ENCODE results near the gene MAP3K2. TPM values are rescaled to one million over a fixed set of nuclear protein-coding genes. Genes with fewer than 3 reads are reported as not detected.
A peak's percentile ranks its signal among the peaks of the same experiment; 100 is the strongest.

MAP3K2 gene
- total and polyA plus RNA-seq, 2 of the 4 experiments (the other 2 are of a cell fraction): 6.2 to 30.8 TPM

- ChIA-PET CTCF (interaction anchor here (0.6 kb wide), 1 partner anchor 160 kb away, joined by 3 read pairs; no protein-coding TSS in a partner anchor), POLR2A (ENCODE audit: unreplicated experiment) (no interaction called here)
- Histone ChIP-seq H2BK120ac (ENCODE audit: low read depth, low read length) (no peak overlapping the region), H4K91ac (ENCODE audit: insufficient read depth, low read depth, low read length) (no peak overlapping the region), H3K4me1 (ENCODE audit: control insufficient read depth, insufficient read depth, low read length) (peaks cover 6% of the 10 kb centered on the region), H3K18ac (ENCODE audit: low read depth, low read length) (no peak overlapping the region; the same call in 1 of the 2 replicates), H4K8ac (ENCODE audit: low read depth in 2 of 2, low read length in 2 of 2) (no peak overlapping the region), H3K9ac (ENCODE audit: low read depth, low read length) (no peak overlapping the region), H3K79me1 (ENCODE audit: low read depth in 1 of 2, low read length in 2 of 2) (peaks cover 0 to 6% of the 10 kb centered on the region in 2 experiments; a peak in 1 of 4 replicates), H3K36me3 (ENCODE audit: control insufficient read depth, insufficient read depth, low read length) (no peaks in the 10 kb centered on the region), H3K4me2 (ENCODE audit: low read depth, low read length) (no peak overlapping the region), H3K23ac (ENCODE audit: low read depth, low read length) (no peak overlapping the region), H3K9me3 (ENCODE audit: control insufficient read depth, insufficient read depth, low read length) (no peaks in the 10 kb centered on the region), H3K27me3 (ENCODE audit: control insufficient read depth, insufficient read depth, low read length) (no peaks in the 10 kb centered on the region), H2BK20ac (ENCODE audit: low read depth, low read length) (no peak overlapping the region), H2AK5ac (ENCODE audit: low read depth, low read length) (no peak overlapping the region), H4K20me1 (ENCODE audit: insufficient read depth, low read length) (no peaks in the 10 kb centered on the region), H2BK15ac (ENCODE audit: low read depth, low read length) (no peak overlapping the region), H3K9me1 (ENCODE audit: insufficient read depth, low read length) (peaks cover 11% of the 10 kb centered on the region), H3K56ac (ENCODE audit: extremely low read depth, insufficient read depth, low read length) (no peak overlapping the region), H3K4me3 (ENCODE audit: insufficient read depth, low read depth, low read length) (no peak overlapping the region), H2BK5ac (ENCODE audit: low read depth, low read length, poor library complexity, severe bottlenecking) (no peak overlapping the region), H3K27ac (ENCODE audit: insufficient read depth, low read length) (no peak overlapping the region), H2AK9ac (replicated peaks; ENCODE audit: low read depth, low read length, poor library complexity) (no peak overlapping the region), H4K5ac (ENCODE audit: low read depth, low read length) (no peak overlapping the region), H3K4ac (ENCODE audit: low read depth, low read length) (no peak overlapping the region), H2AFZ (replicated peaks; ENCODE audit: low read length, poor library complexity) (no peak overlapping the region), H3K14ac (replicated peaks; ENCODE audit: low read depth, low read length) (no peak overlapping the region; the same call in 1 of the 2 replicates)
- ATAC-seq (ENCODE audit: low read depth): no peak
- no TSS peak for BruUV-seq (replicated peaks)
- dilution Hi-C loops (cut with HindIII; ENCODE audit: low sequenced_read_pairs, unreplicated experiment) (no loop called here), in situ Hi-C loops (cut with MboI; ENCODE audit: low sequenced_read_pairs) (no loop called here), intact Hi-C loops (cut with micrococcal nuclease) (no loop called here)
- TF ChIP-seq CEBPB (IDR thresholded peaks at IDR 0.05; ENCODE audit: low read depth, low read length) (no peak), USF2 (IDR thresholded peaks at IDR 0.05; ENCODE audit: low read depth, low read length) (no peak), NFE2L2 (IDR thresholded peaks at IDR 0.05; ENCODE audit: low read depth, low read length) (peak; percentile 35; the same call in 1 of the 2 replicates), POLR2A (IDR thresholded peaks at IDR 0.05; ENCODE audit: low read depth, low read length) (no peak)
- no peak for DNase-seq
- no CpG with 5 or more reads among the region's 1 CpG for WGBS, 2 experiments (ENCODE audit: extremely low coverage in 2 of 2, insufficient read length in 1 of 2)
Observed at GRCh38 chr2:127392828-127393578, 5.2 kb upstream of the MAP3K2 start.
